ENCODE results near the gene PTGIR.
"Not testable (repeated sequence)": the region's sequence is repeated elsewhere in the genome, so short reads cannot be mapped to it uniquely, and the experiment has no call there.

PTGIR gene

GRCh38 chr19:46637224-46637623 lies 12.3 kb upstream of the PTGIR start:
- DNase-seq (ENCODE audit: low read depth), result no peak

GRCh38 chr19:46635920-46636761 lies 11.3 kb upstream of the PTGIR start, which contains the start of gene GNG8:
TSS of gene GNG8 (minus strand) at chr19:46636202. CDS start at chr19:46634682, 1,520 bp downstream.
- DNase-seq (ENCODE audit: low read depth), result no peak

GRCh38 chr19:46634656-46635218 lies 9.8 kb upstream of the PTGIR start:
- no peak for DNase-seq (ENCODE audit: low read depth)

GRCh38 chr19:46634045-46634655 lies 9.3 kb upstream of the PTGIR start:
- DNase-seq (ENCODE audit: low read depth), result peak; percentile 54

- DNase-seq (ENCODE audit: low read depth), result no peak
These were observed 8.2 kb upstream of the PTGIR start for GRCh38 chr19:46633130-46633529.

GRCh38 chr19:46631481-46631880 lies 6.6 kb upstream of the PTGIR start:
- peak; percentile 67 for DNase-seq (ENCODE audit: low read depth)

GRCh38 chr19:46630586-46631205 lies 5.8 kb upstream of the PTGIR start:
- DNase-seq (ENCODE audit: low read depth), result no peak

- DNase-seq (ENCODE audit: low read depth), result no peak
These were observed 4.7 kb upstream of the PTGIR start for GRCh38 chr19:46629546-46630025.

GRCh38 chr19:46628970-46629369 lies 4.1 kb upstream of the PTGIR start:
- DNase-seq (ENCODE audit: low read depth), result not testable (repeated sequence)

- DNase-seq (ENCODE audit: low read depth), result no peak
These were observed 1.6 kb upstream of the PTGIR start for GRCh38 chr19:46626446-46626845.

GRCh38 chr19:46625731-46626130 lies 842 bp upstream of the PTGIR start:
- DNase-seq (ENCODE audit: low read depth), result no peak

- DNase-seq (ENCODE audit: low read depth), result no peak
These were observed 880 bp downstream of the PTGIR start for GRCh38 chr19:46623915-46624502.

GRCh38 chr19:46622118-46622446 lies 2.8 kb downstream of the PTGIR start:
- no peak for DNase-seq (ENCODE audit: low read depth)

- DNase-seq (ENCODE audit: low read depth), result no peak
These were observed 3.4 kb downstream of the PTGIR start for GRCh38 chr19:46621191-46622117.

GRCh38 chr19:46620716-46621115 lies 4.2 kb downstream of the PTGIR start:
- DNase-seq (ENCODE audit: low read depth), result no peak

- DNase-seq (ENCODE audit: low read depth), result no peak
These were observed 4.6 kb downstream of the PTGIR start for GRCh38 chr19:46620267-46620666.

GRCh38 chr19:46618670-46619231 lies 6.1 kb downstream of the PTGIR start:
- DNase-seq (ENCODE audit: low read depth), result no peak

GRCh38 chr19:46617601-46618000 lies 7.3 kb downstream of the PTGIR start:
- no peak for DNase-seq (ENCODE audit: low read depth)

- DNase-seq (ENCODE audit: low read depth), result peak; percentile 32
These were observed 8.1 kb downstream of the PTGIR start for GRCh38 chr19:46616631-46617322.

- DNase-seq (ENCODE audit: low read depth), result no peak
These were observed 8.9 kb downstream of the PTGIR start for GRCh38 chr19:46615966-46616365.

Measured in GM04504 (cell line).